ENCODE measurements around the gene SYMPK.

DNA sequence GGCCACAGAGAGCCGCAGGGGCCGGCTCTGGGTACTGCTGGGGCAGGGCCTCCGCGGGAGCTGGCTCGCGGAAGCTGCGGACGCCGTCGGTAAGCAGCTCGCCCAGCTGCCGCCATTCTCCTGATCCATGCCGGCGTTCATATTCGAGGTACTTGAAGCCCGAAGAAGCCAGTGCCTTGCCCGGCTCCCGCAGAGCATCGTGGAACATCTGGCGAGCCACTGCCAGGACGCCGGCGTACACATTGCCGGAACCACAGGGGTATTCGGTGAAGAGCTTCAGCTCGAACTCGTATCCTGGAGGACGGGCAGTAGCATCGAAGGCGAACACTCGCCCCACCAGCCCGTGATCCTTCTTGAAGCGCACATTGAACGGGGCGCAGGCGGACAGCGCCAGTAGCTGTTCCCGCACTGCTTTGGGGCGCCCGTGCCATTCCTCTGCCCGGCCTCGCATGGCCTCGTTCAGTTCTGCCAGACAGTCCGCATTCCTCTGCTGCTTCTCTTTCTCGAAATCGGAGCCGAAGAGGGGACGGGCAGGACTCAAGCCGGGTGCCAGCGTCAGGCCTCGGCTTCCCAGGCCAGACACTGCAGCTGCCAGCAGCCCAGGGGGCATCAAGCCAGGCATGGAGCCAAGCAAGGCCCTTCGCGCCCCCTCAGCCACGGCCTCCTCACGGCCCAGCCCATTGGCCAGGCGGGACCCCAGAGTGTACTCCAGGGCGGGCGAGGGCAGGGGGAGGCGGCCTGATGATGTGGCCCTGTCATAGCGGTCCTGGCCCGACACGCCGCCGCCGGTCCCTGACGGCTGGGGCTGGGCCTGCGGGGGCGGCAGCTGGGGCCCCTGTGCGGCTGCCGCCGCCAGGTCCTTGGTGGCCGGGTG lies 22.0 kb upstream of the SYMPK start:
- TF ChIP-seq, protein P1, sequence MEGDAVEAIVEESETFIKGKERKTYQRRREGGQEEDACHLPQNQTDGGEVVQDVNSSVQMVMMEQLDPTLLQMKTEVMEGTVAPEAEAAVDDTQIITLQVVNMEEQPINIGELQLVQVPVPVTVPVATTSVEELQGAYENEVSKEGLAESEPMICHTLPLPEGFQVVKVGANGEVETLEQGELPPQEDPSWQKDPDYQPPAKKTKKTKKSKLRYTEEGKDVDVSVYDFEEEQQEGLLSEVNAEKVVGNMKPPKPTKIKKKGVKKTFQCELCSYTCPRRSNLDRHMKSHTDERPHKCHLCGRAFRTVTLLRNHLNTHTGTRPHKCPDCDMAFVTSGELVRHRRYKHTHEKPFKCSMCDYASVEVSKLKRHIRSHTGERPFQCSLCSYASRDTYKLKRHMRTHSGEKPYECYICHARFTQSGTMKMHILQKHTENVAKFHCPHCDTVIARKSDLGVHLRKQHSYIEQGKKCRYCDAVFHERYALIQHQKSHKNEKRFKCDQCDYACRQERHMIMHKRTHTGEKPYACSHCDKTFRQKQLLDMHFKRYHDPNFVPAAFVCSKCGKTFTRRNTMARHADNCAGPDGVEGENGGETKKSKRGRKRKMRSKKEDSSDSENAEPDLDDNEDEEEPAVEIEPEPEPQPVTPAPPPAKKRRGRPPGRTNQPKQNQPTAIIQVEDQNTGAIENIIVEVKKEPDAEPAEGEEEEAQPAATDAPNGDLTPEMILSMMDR (IDR thresholded peaks at IDR 0.05) = no peak
- TF ChIP-seq EP300 (IDR thresholded peaks at IDR 0.05) (no peak), POLR2A (IDR thresholded peaks at IDR 0.05) (no peak), POLR2AphosphoS5 (IDR thresholded peaks at IDR 0.05) (no peak)

All from suprapubic skin (tissue), 4 donors.